HEK293 (cell line): ENCODE data around the gene DMD.

Experiments
- CTCF ChIA-PET: fragments of 350-600 bp; formaldehyde crosslinking; extraction: SDS; loops from one replicate; lab custom pipeline; 2021; ENCODE audit warnings: antibody characterized with exemption; lab: Yijun Ruan, JAX
- POLR2A ChIA-PET: fragments of 300-600 bp; formaldehyde crosslinking; extraction: SDS; loops from one replicate; lab custom pipeline; 2020; ENCODE audit warnings: antibody characterized with exemption, inconsistent platforms; lab: Yijun Ruan, JAX
- H3K27ac ChIP-seq: fragments of 200-500 bp; sonication (Bioruptor generic); 2 replicates; pipeline ENCODE4 v1.5.1; 2014; ENCODE audit warnings: low read depth, low read length, control low read depth, inconsistent platforms; ENCODE audit errors: extremely low read depth
- H3K36me3 ChIP-seq, 2 experiments: fragments of 200-500 bp in 1 of 2; sonication (Bioruptor generic) in 1 of 2; 1 replicate in 1 of 2; 2 replicates in 1 of 2; pipeline ENCODE4 v1.5.1; 2014 to 2017; ENCODE audit warnings: inconsistent platforms in 2 of 2, low read length in 2 of 2; ENCODE audit not compliant: control insufficient read depth in 2 of 2, insufficient read depth in 1 of 2
- H3K4me1 ChIP-seq: fragments of 200-500 bp; sonication (Bioruptor generic); 2 replicates; pipeline ENCODE4 v1.5.1; 2014; ENCODE audit warnings: mild to moderate bottlenecking, low read length, inconsistent platforms; ENCODE audit not compliant: control insufficient read depth, insufficient read depth
- H3K4me3 ChIP-seq: 2 replicates; pipeline ENCODE4 v1.5.1; 2011; ENCODE audit warnings: low read depth, mild to moderate bottlenecking, control low read depth, low read length, moderate library complexity
- H3K9me3 ChIP-seq: fragments of 200-500 bp; sonication (Bioruptor generic); 2 replicates; pipeline ENCODE4 v1.5.1; 2014; ENCODE audit warnings: low read depth, low read length, inconsistent platforms; ENCODE audit not compliant: control insufficient read depth, insufficient read depth
- AEBP2 ChIP-seq: fragments of 450-650 bp; formaldehyde crosslinking; IDR thresholded peaks from 2 replicates; pipeline ENCODE4 v1.5.1; 2016; ENCODE audit warnings: missing biosample characterization, missing genetic modification characterization, borderline replicate concordance
- HIC1 ChIP-seq: fragments of 450-650 bp; formaldehyde crosslinking; IDR thresholded peaks from 2 replicates; pipeline ENCODE4 v1.5.1; 2016; ENCODE audit warnings: missing biosample characterization, missing genetic modification characterization
- RBAK ChIP-seq: fragments of 450-650 bp; formaldehyde crosslinking; IDR thresholded peaks from 2 replicates; pipeline ENCODE4 v1.5.1; 2016; ENCODE audit warnings: missing biosample characterization, missing genetic modification characterization
- ZBTB17 ChIP-seq: fragments of 450-650 bp; formaldehyde crosslinking; IDR thresholded peaks from 2 replicates; pipeline ENCODE4 v1.5.1; 2016; ENCODE audit warnings: missing biosample characterization, missing genetic modification characterization
- ZEB2 ChIP-seq: fragments of 450-650 bp; formaldehyde crosslinking; IDR thresholded peaks from 2 replicates; pipeline ENCODE4 v1.5.1; 2016; ENCODE audit warnings: missing biosample characterization, missing genetic modification characterization
- ZFP37 ChIP-seq: fragments of 450-650 bp; formaldehyde crosslinking; IDR thresholded peaks from 2 replicates; pipeline ENCODE4 v1.5.1; 2016; ENCODE audit warnings: missing biosample characterization, missing genetic modification characterization
- ZIC2 ChIP-seq: fragments of 450-650 bp; formaldehyde crosslinking; IDR thresholded peaks from 2 replicates; pipeline ENCODE4 v1.5.1; 2016; ENCODE audit warnings: missing biosample characterization, missing genetic modification characterization
- ZNF175 ChIP-seq: fragments of 450-650 bp; formaldehyde crosslinking; IDR thresholded peaks from 2 replicates; pipeline ENCODE4 v1.5.1; 2016; ENCODE audit warnings: missing biosample characterization, missing genetic modification characterization
- ZNF37A ChIP-seq: fragments of 450-650 bp; IDR thresholded peaks from 2 replicates; pipeline ENCODE4 v1.5.1; 2018; ENCODE audit warnings: missing biosample characterization, missing genetic modification characterization
- ZNF513 ChIP-seq: fragments of 450-650 bp; IDR thresholded peaks from 2 replicates; pipeline ENCODE4 v1.5.1; 2018; ENCODE audit warnings: missing biosample characterization, missing genetic modification characterization
- ZNF76 ChIP-seq: fragments of 450-650 bp; formaldehyde crosslinking; IDR thresholded peaks from 2 replicates; pipeline ENCODE4; 2016; ENCODE audit warnings: low read depth, missing biosample characterization, missing genetic modification characterization, borderline replicate concordance
- ZNF830 ChIP-seq: fragments of 450-650 bp; IDR thresholded peaks from 2 replicates; pipeline ENCODE4 v1.5.0; 2018; ENCODE audit warnings: missing biosample characterization, missing genetic modification characterization, low read depth, mild to moderate bottlenecking, moderate library complexity
- ZSCAN5A ChIP-seq: fragments of 450-650 bp; formaldehyde crosslinking; IDR thresholded peaks from 2 replicates; pipeline ENCODE4 v1.5.1; 2016; ENCODE audit warnings: missing biosample characterization, missing genetic modification characterization
- TF ChIP-seq, protein P1 (sequence below): fragments of 450-650 bp; formaldehyde crosslinking; IDR thresholded peaks from 2 replicates; pipeline ENCODE4 v1.5.1; 2016; ENCODE audit warnings: missing biosample characterization, missing genetic modification characterization
- TF ChIP-seq, protein P2 (sequence below): fragments of 450-650 bp; formaldehyde crosslinking; IDR thresholded peaks from 2 replicates; pipeline ENCODE4 v1.5.1; 2017; ENCODE audit warnings: missing biosample characterization, missing genetic modification characterization
- TF ChIP-seq, protein P3 (sequence below): fragments of 450-650 bp; formaldehyde crosslinking; IDR thresholded peaks from 2 replicates; pipeline ENCODE4 v1.5.1; 2016; ENCODE audit warnings: missing biosample characterization, missing genetic modification characterization, low read depth

The DMD gene

DNA sequence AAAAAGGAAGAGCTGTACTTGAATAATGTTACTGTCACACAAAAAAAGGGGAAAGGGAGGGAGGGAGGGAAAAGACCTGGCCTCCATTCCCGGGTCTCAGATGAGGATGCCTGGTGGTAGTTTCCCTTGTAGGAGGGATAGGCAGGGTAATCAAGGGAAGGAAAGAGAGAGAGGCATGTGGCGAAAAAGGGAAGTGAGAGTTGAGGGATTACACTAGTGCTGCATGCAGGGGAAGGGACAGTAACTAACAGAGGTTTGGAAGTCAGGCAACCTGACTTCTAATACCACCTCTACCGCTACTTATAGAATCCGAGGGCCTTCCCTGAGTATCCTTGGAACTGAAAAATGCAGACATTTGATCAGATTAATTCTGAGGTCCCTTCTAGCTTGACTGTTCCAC lies 1317.8 kb downstream of the DMD start:
- no peak overlapping the region for H3K27ac ChIP-seq
- no peaks in the 10 kb centered on the region for H3K36me3 ChIP-seq
- H3K4me1 ChIP-seq: peaks cover 2% of the 10 kb centered on the region; the same call in 1 of the 2 replicates
- H3K4me3 ChIP-seq: no peak overlapping the region
- ChIA-PET POLR2A (no interaction called here), CTCF (interaction anchor here (0.6 kb wide), 1 partner anchor 183 kb away, joined by 5 read pairs; no protein-coding TSS in a partner anchor)
- TF ChIP-seq ZEB2 (tag by site-specific recombination): no peak
- no peak for TF ChIP-seq RBAK
- no peak for TF ChIP-seq ZNF175 (tag by site-specific recombination)
- TF ChIP-seq HIC1: no peak
- no peak for TF ChIP-seq ZIC2
- TF ChIP-seq ZNF76 (tag by site-specific recombination): no peak
- H3K9me3 ChIP-seq: no peaks in the 10 kb centered on the region

GRCh38 chrX:31889088-31889487 lies 1322.3 kb downstream of the DMD start:
- no peaks in the 10 kb centered on the region for H3K36me3 ChIP-seq
- H3K27ac ChIP-seq: no peak overlapping the region
- ChIA-PET POLR2A (no interaction called here), CTCF (no interaction called here)
- no peak for TF ChIP-seq ZSCAN5A (tag by site-specific recombination)
- TF ChIP-seq, protein P1, sequence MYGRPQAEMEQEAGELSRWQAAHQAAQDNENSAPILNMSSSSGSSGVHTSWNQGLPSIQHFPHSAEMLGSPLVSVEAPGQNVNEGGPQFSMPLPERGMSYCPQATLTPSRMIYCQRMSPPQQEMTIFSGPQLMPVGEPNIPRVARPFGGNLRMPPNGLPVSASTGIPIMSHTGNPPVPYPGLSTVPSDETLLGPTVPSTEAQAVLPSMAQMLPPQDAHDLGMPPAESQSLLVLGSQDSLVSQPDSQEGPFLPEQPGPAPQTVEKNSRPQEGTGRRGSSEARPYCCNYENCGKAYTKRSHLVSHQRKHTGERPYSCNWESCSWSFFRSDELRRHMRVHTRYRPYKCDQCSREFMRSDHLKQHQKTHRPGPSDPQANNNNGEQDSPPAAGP: no peak
- no peak for TF ChIP-seq ZBTB17 (tag by site-specific recombination)
- no peak for TF ChIP-seq ZNF830 (tag by site-specific recombination)
- TF ChIP-seq, protein P2, sequence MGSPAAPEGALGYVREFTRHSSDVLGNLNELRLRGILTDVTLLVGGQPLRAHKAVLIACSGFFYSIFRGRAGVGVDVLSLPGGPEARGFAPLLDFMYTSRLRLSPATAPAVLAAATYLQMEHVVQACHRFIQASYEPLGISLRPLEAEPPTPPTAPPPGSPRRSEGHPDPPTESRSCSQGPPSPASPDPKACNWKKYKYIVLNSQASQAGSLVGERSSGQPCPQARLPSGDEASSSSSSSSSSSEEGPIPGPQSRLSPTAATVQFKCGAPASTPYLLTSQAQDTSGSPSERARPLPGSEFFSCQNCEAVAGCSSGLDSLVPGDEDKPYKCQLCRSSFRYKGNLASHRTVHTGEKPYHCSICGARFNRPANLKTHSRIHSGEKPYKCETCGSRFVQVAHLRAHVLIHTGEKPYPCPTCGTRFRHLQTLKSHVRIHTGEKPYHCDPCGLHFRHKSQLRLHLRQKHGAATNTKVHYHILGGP (tag by site-specific recombination): no peak
- no peak for TF ChIP-seq ZFP37
- TF ChIP-seq AEBP2 (tag by site-specific recombination): no peak
- TF ChIP-seq, protein P3, sequence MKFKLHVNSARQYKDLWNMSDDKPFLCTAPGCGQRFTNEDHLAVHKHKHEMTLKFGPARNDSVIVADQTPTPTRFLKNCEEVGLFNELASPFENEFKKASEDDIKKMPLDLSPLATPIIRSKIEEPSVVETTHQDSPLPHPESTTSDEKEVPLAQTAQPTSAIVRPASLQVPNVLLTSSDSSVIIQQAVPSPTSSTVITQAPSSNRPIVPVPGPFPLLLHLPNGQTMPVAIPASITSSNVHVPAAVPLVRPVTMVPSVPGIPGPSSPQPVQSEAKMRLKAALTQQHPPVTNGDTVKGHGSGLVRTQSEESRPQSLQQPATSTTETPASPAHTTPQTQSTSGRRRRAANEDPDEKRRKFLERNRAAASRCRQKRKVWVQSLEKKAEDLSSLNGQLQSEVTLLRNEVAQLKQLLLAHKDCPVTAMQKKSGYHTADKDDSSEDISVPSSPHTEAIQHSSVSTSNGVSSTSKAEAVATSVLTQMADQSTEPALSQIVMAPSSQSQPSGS (tag by site-specific recombination): no peak
- TF ChIP-seq ZNF37A (tag by site-specific recombination): no peak
- no peak for TF ChIP-seq ZNF513 (tag by site-specific recombination)
- H3K4me1 ChIP-seq: no peaks in the 10 kb centered on the region
- no peak overlapping the region for H3K4me3 ChIP-seq
- no peaks in the 10 kb centered on the region for H3K9me3 ChIP-seq
